ENCODE measurements around the gene ATP8B3. TPM values are rescaled to one million over a fixed set of nuclear protein-coding genes. Genes with fewer than 3 reads are reported as not detected.

ATP8B3 gene
- total RNA-seq, 4 donors from 2014 or later = 0.27 to 0.75 TPM; not detected in 2

DNA sequence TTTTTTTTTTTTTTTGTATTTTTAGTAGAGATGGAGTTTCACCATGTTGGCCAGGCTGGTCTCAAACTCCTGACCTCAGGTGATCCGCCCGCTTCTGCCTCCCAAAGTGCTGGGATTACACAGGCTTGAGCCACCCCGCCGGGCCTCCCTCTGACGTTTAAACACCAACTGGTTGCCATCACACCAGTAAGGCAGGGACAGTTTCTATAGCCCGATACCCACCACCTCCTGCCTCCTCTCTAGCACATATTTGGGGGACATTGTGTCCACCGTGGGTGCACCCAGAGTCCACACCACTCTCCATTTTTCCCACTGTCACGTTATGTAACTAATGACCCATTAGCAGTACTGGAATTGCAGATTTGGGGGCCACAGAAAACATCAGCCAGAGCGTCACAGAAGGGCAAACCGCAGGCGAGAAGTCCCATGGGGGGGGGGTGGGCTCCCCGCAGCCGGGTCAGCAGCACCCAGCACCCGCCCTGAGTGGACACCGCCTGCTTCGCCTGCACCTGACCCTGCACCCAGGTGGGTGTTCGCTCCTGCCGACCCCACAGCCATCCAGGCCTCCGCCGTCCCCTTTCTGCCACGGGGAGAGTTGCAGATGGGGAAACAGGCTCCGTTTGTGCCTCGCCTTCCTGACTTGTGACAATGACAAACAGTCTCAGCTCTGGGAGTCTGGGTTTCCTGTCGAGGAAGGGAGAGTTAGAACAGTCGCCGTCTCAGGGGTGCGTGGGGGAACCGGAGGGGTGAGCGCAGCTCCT lies 55.2 kb downstream of the ATP8B3 start:
- no peak overlapping the region for H3K4me3 ChIP-seq
- intact Hi-C loops (cut with DNase I; ENCODE audit: low total_unique reads) = no loop called here
- 7 to 10% methylated on average over 3 to 24 of the region's 29 CpGs for whole genome bisulfite sequencing, 2 donors (ENCODE audit: low coverage in 1 of 2)
- DNase-seq = no peak
- in situ Hi-C loops (cut with MboI; ENCODE audit: low pct_ligation_motif_present in 1 of 4, low pct_unique_long_range_greater_than_20kb in 1 of 4, low sequenced_read_pairs in 3 of 4) = no loop called here
- TF ChIP-seq CTCF (IDR thresholded peaks at IDR 0.05) (no peak), POLR2A (IDR thresholded peaks at IDR 0.05) (no peak), EP300 (IDR thresholded peaks at IDR 0.05; ENCODE audit: low read depth) (no peak), POLR2AphosphoS5 (IDR thresholded peaks at IDR 0.05) (no peak)
- peaks cover 91% of the 10 kb centered on the region for H3K27me3 ChIP-seq
- H3K4me1 ChIP-seq = peaks cover 0 to 16% (median 5%) of the 10 kb centered on the region in 4 donors
- H3K36me3 ChIP-seq = no peaks in the 10 kb centered on the region
- no peaks in the 10 kb centered on the region for H3K9me3 ChIP-seq
- no peak overlapping the region for H3K27ac ChIP-seq

GRCh38 chr19:1756264-1756663 lies 55.8 kb downstream of the ATP8B3 start:
- Histone ChIP-seq H3K4me3 (no peak overlapping the region), H3K4me1 (peaks cover 0 to 16% (median 5%) of the 10 kb centered on the region in 4 donors), H3K9me3 (no peaks in the 10 kb centered on the region), H3K27me3 (peaks cover 91% of the 10 kb centered on the region), H3K27ac (no peak overlapping the region), H3K36me3 (no peaks in the 10 kb centered on the region)
- DNase-seq = no peak
- WGBS, 2 donors (ENCODE audit: low coverage in 1 of 2) = 12 to 20% methylated on average over 1 to 20 of the region's 20 CpGs
- intact Hi-C loops (cut with DNase I; ENCODE audit: low total_unique reads) = no loop called here
- in situ Hi-C loops (cut with MboI; ENCODE audit: low pct_ligation_motif_present in 1 of 4, low pct_unique_long_range_greater_than_20kb in 1 of 4, low sequenced_read_pairs in 3 of 4) = no loop called here
- no peak for TF ChIP-seq EP300 (IDR thresholded peaks at IDR 0.05; ENCODE audit: low read depth)
- no peak for TF ChIP-seq CTCF (IDR thresholded peaks at IDR 0.05)
- no peak for TF ChIP-seq POLR2AphosphoS5 (IDR thresholded peaks at IDR 0.05)
- no peak for TF ChIP-seq POLR2A (IDR thresholded peaks at IDR 0.05)

DNA sequence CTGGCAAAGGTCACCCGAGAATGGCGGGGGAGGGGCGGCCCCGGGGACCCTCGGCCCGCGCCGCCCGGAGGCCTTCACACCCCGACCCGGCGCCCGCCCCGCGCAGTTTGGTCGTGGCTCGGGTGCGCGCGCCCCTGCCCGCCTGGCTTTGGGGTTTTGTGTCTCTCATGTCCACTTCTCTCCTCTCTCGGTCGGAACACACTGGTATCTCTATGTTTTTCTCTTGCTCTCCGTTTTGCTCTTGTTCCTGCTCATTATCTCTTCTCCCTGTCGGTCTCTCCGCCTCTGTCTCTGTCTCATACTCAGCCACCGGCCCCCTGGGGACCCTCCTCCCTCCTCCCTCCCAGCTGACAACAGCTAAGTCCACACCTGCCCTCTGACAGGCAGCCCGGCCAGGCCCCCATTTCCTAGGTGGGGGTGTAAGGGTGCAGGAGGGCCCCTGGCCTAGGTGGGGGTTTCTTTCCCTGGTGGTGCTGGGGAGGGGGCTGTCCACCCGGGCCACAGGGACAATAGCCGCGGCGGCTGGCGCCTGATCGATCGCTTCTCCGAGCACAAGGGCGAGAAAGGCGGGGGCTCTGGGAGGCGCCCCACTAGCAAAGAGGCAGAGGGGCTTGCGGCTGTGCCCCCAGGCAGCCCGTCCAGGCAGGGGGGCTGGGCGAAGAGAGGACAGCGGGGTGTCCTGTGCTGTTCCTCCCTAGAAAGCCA lies 56.5 kb downstream of the ATP8B3 start:
- TF ChIP-seq EP300 (IDR thresholded peaks at IDR 0.05; ENCODE audit: low read depth) = no peak
- no peak for TF ChIP-seq POLR2AphosphoS5 (IDR thresholded peaks at IDR 0.05)
- no peak for TF ChIP-seq CTCF (IDR thresholded peaks at IDR 0.05)
- TF ChIP-seq POLR2A (IDR thresholded peaks at IDR 0.05) = no peak
- 10 to 14% methylated on average over 4 to 43 of the region's 43 CpGs for WGBS, 2 donors (ENCODE audit: low coverage in 1 of 2)

GRCh38 chr19:1754636-1755466 lies 57.2 kb downstream of the ATP8B3 start:
- WGBS, 2 donors (ENCODE audit: low coverage in 1 of 2) = 8 to 10% methylated on average over 6 to 44 of the region's 80 CpGs
- Histone ChIP-seq H3K4me3 (no peak overlapping the region), H3K9me3 (no peaks in the 10 kb centered on the region), H3K27ac (no peak overlapping the region), H3K36me3 (no peaks in the 10 kb centered on the region), H3K4me1 (peaks cover 2 to 19% (median 9%) of the 10 kb centered on the region in 4 donors), H3K27me3 (peaks cover 91% of the 10 kb centered on the region)
- intact Hi-C loops (cut with DNase I; ENCODE audit: low total_unique reads) = no loop called here
- TF ChIP-seq POLR2AphosphoS5 (IDR thresholded peaks at IDR 0.05) (no peak), EP300 (IDR thresholded peaks at IDR 0.05; ENCODE audit: low read depth) (no peak), CTCF (IDR thresholded peaks at IDR 0.05) (no peak), POLR2A (IDR thresholded peaks at IDR 0.05) (no peak)
- in situ Hi-C loops (cut with MboI; ENCODE audit: low pct_ligation_motif_present in 1 of 4, low pct_unique_long_range_greater_than_20kb in 1 of 4, low sequenced_read_pairs in 3 of 4) = no loop called here
- no peak for DNase-seq

More for the DNA sequence above, 56.5 kb downstream of the ATP8B3 start:
- Histone ChIP-seq H3K27ac (no peak overlapping the region), H3K9me3 (no peaks in the 10 kb centered on the region), H3K4me1 (peaks cover 0 to 16% (median 5%) of the 10 kb centered on the region in 4 donors), H3K4me3 (no peak overlapping the region), H3K27me3 (peaks cover 91% of the 10 kb centered on the region), H3K36me3 (no peaks in the 10 kb centered on the region)
- in situ Hi-C loops (cut with MboI; ENCODE audit: low pct_ligation_motif_present in 1 of 4, low pct_unique_long_range_greater_than_20kb in 1 of 4, low sequenced_read_pairs in 3 of 4) (no loop called here), intact Hi-C loops (cut with DNase I; ENCODE audit: low total_unique reads) (no loop called here)
- no peak for DNase-seq
